Left ventricle myocardium inferior (tissue), 1 donor: ENCODE data around the gene GPC5. TPM values are rescaled to one million over a fixed set of nuclear protein-coding genes. Genes with fewer than 3 reads are reported as not detected.

ENCODE experiments used
- DNase-seq: peaks from one replicate; pipeline ENCODE4 v3.0.0-alpha.2; 2020
- H3K27ac ChIP-seq: fragments of 200-600 bp; replicated peaks from 2 replicates; pipeline ENCODE4 v1.8.0; 2021
- H3K27me3 ChIP-seq: fragments of 200-600 bp; 2 replicates; pipeline ENCODE4 v1.8.0; 2021; ENCODE audit warnings: low read depth
- H3K36me3 ChIP-seq: fragments of 200-600 bp; 2 replicates; pipeline ENCODE4 v1.8.0; 2021
- H3K4me1 ChIP-seq: fragments of 200-600 bp; 2 replicates; pipeline ENCODE4 v1.8.0; 2021
- H3K4me3 ChIP-seq: fragments of 200-600 bp; 2 replicates; pipeline ENCODE4 v1.8.0; 2021; ENCODE audit warnings: mild to moderate bottlenecking, moderate library complexity
- H3K9me3 ChIP-seq: fragments of 200-600 bp; replicated peaks from 2 replicates; pipeline ENCODE4 v1.8.0; 2021
- CTCF ChIP-seq: fragments of 200-600 bp; IDR thresholded peaks from 2 replicates; pipeline ENCODE4 v1.8.0; 2021; ENCODE audit warnings: antibody characterized with exemption, mild to moderate bottlenecking, borderline replicate concordance
- intact Hi-C: fragments of 100-400 bp; cut with micrococcal nuclease; formaldehyde crosslinking; loops from one replicate; pipeline ENCODE4 v1.11.0; 2022
- total RNA-seq: library from RNA; stranded (reverse); fragmentation: NEBNext Ultra II Directional; extraction: Animal tissue kit (Norgen Biotek cat#: 25700); gene quantifications from one replicate; pipeline ENCODE4 v1.2.1, GENCODE V29; 2021
- donor health status: DM: no; HTN: yes; CAD: no; lungs with severe emphysema.

GPC5 gene
- total RNA-seq, 1 donor from 2014 or later, result 1.5 TPM

- H3K27me3 ChIP-seq, result no peaks in the 10 kb centered on the region
- intact Hi-C loops, result no loop called here
- no peak overlapping the region for H3K27ac ChIP-seq
- H3K36me3 ChIP-seq, result no peaks in the 10 kb centered on the region
- H3K4me1 ChIP-seq, result no peaks in the 10 kb centered on the region
- no peaks in the 10 kb centered on the region for H3K9me3 ChIP-seq
- H3K4me3 ChIP-seq, result no peak overlapping the region
- DNase-seq, result no peak
- TF ChIP-seq CTCF, result no peak
Observed at GRCh38 chr13:92384410-92384809, 986.0 kb downstream of the GPC5 start.

- no peak for DNase-seq
- intact Hi-C loops, result no loop called here
- no peak for TF ChIP-seq CTCF
Observed at GRCh38 chr13:92387245-92387644, 988.8 kb downstream of the GPC5 start.

GRCh38 chr13:92390217-92390616 lies 991.8 kb downstream of the GPC5 start:
- no peaks in the 10 kb centered on the region for H3K9me3 ChIP-seq
- TF ChIP-seq CTCF, result no peak
- no peaks in the 10 kb centered on the region for H3K4me1 ChIP-seq
- no peaks in the 10 kb centered on the region for H3K27me3 ChIP-seq
- no peak overlapping the region for H3K27ac ChIP-seq
- no peak overlapping the region for H3K4me3 ChIP-seq
- intact Hi-C loops, result no loop called here
- no peaks in the 10 kb centered on the region for H3K36me3 ChIP-seq
- DNase-seq, result no peak

More at GRCh38 chr13:92387245-92387644, 988.8 kb downstream of the GPC5 start:
- H3K4me1 ChIP-seq, result no peaks in the 10 kb centered on the region
- no peak overlapping the region for H3K27ac ChIP-seq
- no peaks in the 10 kb centered on the region for H3K27me3 ChIP-seq
- no peaks in the 10 kb centered on the region for H3K36me3 ChIP-seq
- no peaks in the 10 kb centered on the region for H3K9me3 ChIP-seq
- no peak overlapping the region for H3K4me3 ChIP-seq

- DNase-seq, result no peak
- intact Hi-C loops, result no loop called here
- H3K27me3 ChIP-seq, result no peaks in the 10 kb centered on the region
- H3K27ac ChIP-seq, result no peak overlapping the region
- H3K4me3 ChIP-seq, result no peak overlapping the region
- H3K9me3 ChIP-seq, result no peaks in the 10 kb centered on the region
- no peak for TF ChIP-seq CTCF
- no peaks in the 10 kb centered on the region for H3K4me1 ChIP-seq
- H3K36me3 ChIP-seq, result no peaks in the 10 kb centered on the region
Observed at GRCh38 chr13:92403606-92404005, 1005.2 kb downstream of the GPC5 start.

- TF ChIP-seq CTCF, result no peak
- no peak overlapping the region for H3K4me3 ChIP-seq
- no peaks in the 10 kb centered on the region for H3K9me3 ChIP-seq
- no peak for DNase-seq
- intact Hi-C loops, result no loop called here
- no peak overlapping the region for H3K27ac ChIP-seq
- no peaks in the 10 kb centered on the region for H3K36me3 ChIP-seq
- H3K27me3 ChIP-seq, result no peaks in the 10 kb centered on the region
- no peaks in the 10 kb centered on the region for H3K4me1 ChIP-seq
Observed at GRCh38 chr13:92407858-92408257, 1009.4 kb downstream of the GPC5 start.

GRCh38 chr13:92412481-92412880 lies 1014.1 kb downstream of the GPC5 start:
- no peak overlapping the region for H3K4me3 ChIP-seq
- no peak for DNase-seq
- TF ChIP-seq CTCF, result no peak
- no peaks in the 10 kb centered on the region for H3K4me1 ChIP-seq
- H3K9me3 ChIP-seq, result no peaks in the 10 kb centered on the region
- intact Hi-C loops, result no loop called here
- no peaks in the 10 kb centered on the region for H3K27me3 ChIP-seq
- H3K27ac ChIP-seq, result no peak overlapping the region
- no peaks in the 10 kb centered on the region for H3K36me3 ChIP-seq
